HG02884 (cell line): ENCODE results near the gene MKI67.
"Not testable (repeated sequence)": the region's sequence is repeated elsewhere in the genome, so short reads cannot be mapped to it uniquely, and the experiment has no call there.

Experiments
- ATAC-seq: cut with Tn5 transposase; IDR thresholded peaks from one replicate; pipeline ENCODE4 v1.9.1; 2021; ENCODE audit warnings: mild to moderate bottlenecking, moderate library complexity; ENCODE audit not compliant: unreplicated experiment

MKI67 gene

GRCh38 chr10:128125944-128126764, at the start of gene MKI67:
Gene MKI67, minus strand, starts transcription at chr10:128126423. Its CDS starts 756 bp downstream, at chr10:128125667.
- peak; percentile 69 for ATAC-seq

DNA sequence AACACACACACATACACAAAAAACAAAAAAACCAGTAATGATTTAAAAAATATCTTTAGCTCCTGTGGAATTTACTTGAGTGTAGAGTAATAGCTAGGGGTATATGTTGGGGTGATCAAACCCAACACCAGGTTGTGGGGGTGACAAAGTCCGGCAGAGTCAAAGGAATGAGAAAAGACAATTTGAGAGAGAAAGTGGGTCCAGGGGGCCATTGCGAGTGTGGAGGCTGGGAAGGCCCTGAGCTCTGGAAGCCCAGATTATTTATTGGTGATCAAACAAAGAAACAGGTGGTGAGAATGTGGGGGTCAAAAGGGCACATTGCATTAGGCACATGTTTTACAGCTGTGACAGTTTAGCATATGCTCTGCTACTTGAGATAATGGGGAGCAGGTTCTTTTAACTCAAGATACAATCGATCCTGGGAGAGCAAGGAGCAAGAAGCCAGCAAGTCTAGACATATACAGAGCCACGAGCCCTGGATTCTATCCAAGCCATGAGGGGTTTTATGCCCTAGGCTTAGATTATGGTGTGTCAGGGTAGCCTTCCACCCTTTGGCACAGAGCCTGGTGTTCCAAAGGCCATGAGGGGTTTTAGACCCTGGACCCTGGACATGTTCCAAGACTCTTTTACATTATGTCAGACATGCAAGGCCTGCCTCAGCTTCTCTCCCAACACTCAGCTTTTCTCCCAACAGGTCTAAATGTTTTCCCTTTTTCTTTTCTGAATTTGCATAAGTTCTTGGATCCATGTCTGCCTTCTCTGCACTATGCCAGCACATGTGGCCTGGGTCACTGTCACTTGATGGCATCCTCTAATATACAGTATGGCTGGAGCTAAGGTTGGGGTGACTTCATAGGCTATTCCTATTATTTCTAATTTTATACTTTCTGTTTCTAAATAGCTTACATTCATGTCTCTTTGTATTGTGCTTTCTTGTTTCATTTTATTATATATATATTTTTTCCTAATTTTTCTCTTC, 48.6 kb upstream of the MKI67 start:
- no peak for ATAC-seq

DNA sequence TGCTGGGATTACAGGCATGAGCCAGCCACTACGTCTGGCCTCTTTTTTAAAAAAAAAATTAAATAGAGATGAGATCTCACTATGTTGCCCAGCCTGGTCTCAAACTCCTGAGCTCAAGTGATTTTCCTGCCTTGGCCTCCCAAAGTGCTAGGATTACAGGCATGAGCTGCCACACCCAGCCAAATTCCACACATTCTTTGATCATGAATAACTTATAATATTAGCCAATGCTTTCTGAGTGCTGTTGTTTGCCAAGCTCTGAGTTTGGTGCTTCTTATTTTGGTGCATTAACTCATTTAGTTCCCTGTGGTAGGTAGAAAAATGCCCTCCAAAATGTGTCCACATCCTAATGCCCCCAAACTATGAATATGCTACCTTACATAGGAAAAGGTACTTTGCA, 47.2 kb upstream of the MKI67 start:
- no peak for ATAC-seq

DNA sequence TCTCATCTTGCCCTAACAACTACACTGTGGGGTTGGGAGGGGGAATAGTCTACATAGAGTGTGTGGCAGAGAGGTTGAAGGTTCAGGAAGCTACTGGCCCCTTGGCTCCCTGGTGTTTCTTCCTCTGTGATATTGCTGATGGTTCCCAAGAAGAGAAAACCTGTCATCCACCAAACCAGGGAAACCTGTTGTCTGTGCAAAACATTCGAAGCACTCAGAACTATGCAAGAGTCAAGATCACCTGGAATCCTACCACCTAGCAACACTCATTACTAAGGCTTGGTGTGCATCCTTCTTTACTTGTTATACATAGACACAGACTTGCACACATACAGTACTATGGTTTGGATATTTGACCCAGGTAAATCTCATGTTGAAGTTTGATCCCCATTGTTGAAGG, 46.5 kb upstream of the MKI67 start:
- no peak for ATAC-seq

DNA sequence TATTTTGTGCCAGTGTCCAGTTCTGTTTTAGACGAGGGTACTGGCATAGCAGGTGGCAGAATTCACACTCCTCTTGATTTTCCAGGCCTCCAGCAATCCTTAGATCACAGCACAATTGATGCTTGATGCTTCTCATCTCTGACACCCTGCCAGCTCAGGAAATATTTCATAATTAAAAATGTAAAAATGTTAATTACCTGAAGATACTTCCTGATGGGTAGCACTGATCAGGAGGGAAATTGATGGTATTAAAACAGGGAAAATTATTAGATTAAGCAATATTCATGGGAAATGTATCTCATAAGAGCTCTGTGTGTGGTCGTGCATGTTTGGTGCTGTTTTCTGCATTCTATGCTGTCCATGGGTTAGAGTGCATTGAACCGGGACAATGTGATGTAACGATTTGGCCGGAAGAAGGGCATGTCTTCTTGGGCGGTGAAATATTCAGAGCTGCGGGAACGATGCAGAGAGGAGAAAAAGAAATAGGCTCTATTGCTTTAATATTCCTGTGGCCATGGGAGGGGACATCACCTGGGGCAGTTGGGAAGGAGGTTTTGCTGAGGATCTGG, 43.7 kb upstream of the MKI67 start:
- ATAC-seq, result no peak

DNA sequence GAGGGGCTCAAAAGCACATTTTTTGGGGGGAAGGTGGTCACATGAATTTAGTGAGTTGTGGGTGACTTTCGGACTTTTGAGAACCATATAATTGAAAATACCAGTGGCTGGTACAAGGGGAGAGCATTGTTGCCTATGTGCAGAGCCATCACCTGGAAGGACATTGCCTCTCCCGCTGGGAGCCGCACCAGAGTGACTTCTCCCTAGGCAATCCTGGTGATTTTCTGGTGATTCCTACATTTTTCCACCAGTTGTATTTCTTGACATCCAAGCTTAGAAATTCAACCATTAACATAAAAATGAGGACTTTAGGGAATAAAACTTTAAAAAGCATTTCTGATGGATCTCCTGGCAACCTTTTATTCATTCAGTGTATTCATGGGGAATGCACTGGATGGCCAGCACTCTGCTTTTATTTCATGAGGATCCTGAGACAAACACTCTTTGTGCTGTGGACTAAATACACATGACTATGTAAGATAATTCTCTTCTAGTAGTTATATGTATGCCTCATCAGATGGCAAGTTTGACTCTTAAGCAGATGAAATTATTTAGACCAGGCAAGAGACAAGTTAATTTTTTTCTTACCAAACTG, 41.8 kb upstream of the MKI67 start:
- ATAC-seq, result no peak

DNA sequence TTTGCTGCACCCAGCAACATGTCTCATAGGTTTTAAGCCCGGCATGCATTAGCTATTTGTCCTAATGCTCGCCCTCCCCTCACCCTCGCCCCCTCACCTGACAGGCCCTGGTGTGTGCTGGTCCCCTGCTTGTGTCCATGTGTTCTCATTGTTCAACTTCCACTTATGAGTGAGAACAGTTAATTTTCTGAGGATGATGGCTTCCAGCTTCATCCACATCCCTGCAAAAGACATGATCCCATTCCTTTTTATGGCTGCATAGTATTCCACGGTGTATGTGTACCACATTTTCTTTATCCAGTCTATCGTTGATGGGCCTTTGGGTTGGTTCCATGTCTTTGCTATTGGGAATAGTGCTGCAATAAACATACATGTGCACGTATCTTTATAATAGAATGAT, 40.9 kb upstream of the MKI67 start:
- not testable (repeated sequence) for ATAC-seq

GRCh38 chr10:128166151-128166550, 39.9 kb upstream of the MKI67 start:
- ATAC-seq, result no peak

GRCh38 chr10:128165536-128165935, 39.3 kb upstream of the MKI67 start:
- ATAC-seq, result no peak

- no peak for ATAC-seq
These were observed 37.5 kb upstream of the MKI67 start for GRCh38 chr10:128163701-128164100.

GRCh38 chr10:128161031-128161430, 34.8 kb upstream of the MKI67 start:
- ATAC-seq, result no peak

DNA sequence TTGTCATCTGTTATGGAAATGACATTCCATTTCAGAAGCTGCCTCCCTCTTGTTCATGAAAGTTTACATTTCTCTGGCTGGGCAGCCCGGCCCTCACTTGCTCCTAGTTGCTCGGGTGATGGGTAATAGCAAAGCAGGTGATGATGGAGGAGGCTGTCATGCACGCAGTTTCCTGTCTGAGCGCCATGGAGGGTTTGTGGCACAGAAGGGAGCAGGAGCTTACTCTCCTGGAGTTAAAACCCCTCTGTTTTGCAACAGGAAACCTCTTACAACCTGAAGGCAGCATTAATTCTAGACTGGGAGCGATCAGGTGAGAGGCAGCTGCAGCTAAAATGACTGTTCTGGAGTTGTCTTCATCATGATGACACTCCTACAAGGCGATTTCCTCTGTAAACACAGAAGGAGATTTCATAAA, 34.1 kb upstream of the MKI67 start:
- no peak for ATAC-seq

- ATAC-seq, result no peak
These were observed 32.0 kb upstream of the MKI67 start for GRCh38 chr10:128158021-128158795.

DNA sequence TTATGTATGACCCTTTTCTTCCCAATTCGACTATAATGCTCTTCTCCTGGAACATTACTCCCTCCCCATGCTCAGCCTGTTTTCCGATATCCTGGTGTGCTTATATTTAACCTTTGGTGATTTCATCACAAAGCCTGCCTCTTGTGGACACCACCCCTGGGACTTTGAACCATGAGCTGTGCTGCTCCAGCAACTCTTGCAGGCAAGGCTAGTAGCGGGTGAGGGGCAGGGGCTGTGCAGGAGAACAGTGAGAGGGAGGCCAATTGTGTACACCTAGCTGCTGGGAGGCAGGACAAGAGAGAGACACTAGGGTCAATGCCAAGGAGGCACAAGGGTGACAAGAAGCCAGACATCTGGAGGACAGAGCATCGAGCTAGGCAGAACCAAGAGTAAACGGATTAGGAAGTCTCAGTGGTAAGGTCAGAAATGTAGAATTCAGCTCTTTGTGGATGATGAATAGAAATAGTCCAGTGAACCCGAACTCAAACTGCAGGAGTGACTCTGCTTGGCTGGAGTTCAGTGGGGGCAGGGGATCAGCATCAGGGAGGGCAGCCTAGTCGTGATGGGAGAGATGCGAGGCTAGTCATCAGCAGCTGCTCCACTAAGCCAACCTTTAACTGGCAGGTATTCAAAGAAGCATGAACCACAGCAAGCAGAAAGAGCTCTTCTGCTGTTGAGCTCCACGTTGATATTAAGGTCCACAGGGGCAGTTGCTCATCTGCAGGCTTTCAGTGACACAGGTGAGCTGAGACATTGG, 31.0 kb upstream of the MKI67 start:
- ATAC-seq, result no peak

- no peak for ATAC-seq
These were observed 26.7 kb upstream of the MKI67 start for GRCh38 chr10:128152741-128153580.

DNA sequence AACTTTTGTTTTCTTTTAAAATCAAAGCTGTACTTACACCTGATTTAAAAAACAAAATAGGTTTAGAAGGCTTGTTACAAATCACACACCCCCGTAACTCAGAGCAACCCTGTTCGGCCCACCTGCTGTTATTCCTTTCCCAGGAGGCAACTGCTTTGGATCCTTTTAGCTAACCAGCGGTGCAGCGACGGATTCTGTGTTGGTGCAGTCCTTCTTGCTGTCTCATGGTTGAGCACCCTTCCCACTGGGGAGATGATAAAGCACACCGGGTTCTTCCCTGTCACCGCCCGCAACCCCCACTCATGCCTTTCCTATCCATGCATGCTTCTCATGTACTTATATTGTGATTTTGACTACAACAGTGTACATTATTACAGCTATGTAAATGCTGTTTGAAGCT, 24.8 kb upstream of the MKI67 start:
- ATAC-seq, result no peak

GRCh38 chr10:128150561-128150960, 24.3 kb upstream of the MKI67 start:
- no peak for ATAC-seq

- peak; percentile 76 for ATAC-seq
These were observed 23.8 kb upstream of the MKI67 start for GRCh38 chr10:128150045-128150493.
